DOHH2 (cell line): ENCODE data around the gene FIBP.
A peak's percentile ranks its signal among the peaks of the same experiment; 100 is the strongest.

Source experiments
- H3F3A ChIP-seq: fragments of 200-600 bp; sonication (generic), shearing (Covaris generic); 2 replicates; pipeline ENCODE4 v1.6.0; 2016; ENCODE audit warnings: antibody characterized with exemption, mild to moderate bottlenecking; ENCODE audit not compliant: control insufficient read depth, insufficient read depth
- H3K27ac ChIP-seq: fragments of 200-600 bp; sonication (generic); 2 replicates; pipeline ENCODE4 v1.5.1; 2014; ENCODE audit warnings: low read depth, mild to moderate bottlenecking, low read length, moderate library complexity
- H3K27me3 ChIP-seq: fragments of 200-600 bp; sonication (generic); 2 replicates; pipeline ENCODE4 v1.6.1; 2014; ENCODE audit warnings: mild to moderate bottlenecking, low read length, mixed read lengths; ENCODE audit not compliant: control insufficient read depth
- H3K36me3 ChIP-seq: fragments of 200-600 bp; sonication (generic); 2 replicates; pipeline ENCODE4 v1.6.1; 2014; ENCODE audit warnings: mild to moderate bottlenecking, low read length, moderate library complexity, mixed read lengths; ENCODE audit not compliant: control insufficient read depth
- H3K4me1 ChIP-seq: fragments of 200-600 bp; sonication (generic); 2 replicates; pipeline ENCODE4 v1.6.1; 2014; ENCODE audit warnings: mild to moderate bottlenecking, low read length, mixed read lengths; ENCODE audit not compliant: control insufficient read depth
- H3K4me2 ChIP-seq: fragments of 200-600 bp; sonication (generic); 2 replicates; pipeline ENCODE4 v1.6.0; 2014; ENCODE audit warnings: mild to moderate bottlenecking, low read length, moderate library complexity
- H3K4me3 ChIP-seq: fragments of 200-600 bp; sonication (generic); 2 replicates; pipeline ENCODE4 v1.5.1; 2014; ENCODE audit warnings: mild to moderate bottlenecking, low read length, mixed read lengths
- H3K79me2 ChIP-seq: fragments of 200-600 bp; sonication (generic); 2 replicates; pipeline ENCODE4 v1.6.1; 2014; ENCODE audit warnings: mild to moderate bottlenecking, low read length, mixed read lengths; ENCODE audit not compliant: control insufficient read depth
- H3K9me2 ChIP-seq: fragments of 200-600 bp; sonication (generic); replicated peaks from 2 replicates; pipeline ENCODE4 v1.6.1; 2014; ENCODE audit warnings: mild to moderate bottlenecking, low read length, mixed read lengths; ENCODE audit not compliant: control insufficient read depth
- H3K9me3 ChIP-seq: fragments of 200-600 bp; sonication (generic); 2 replicates; pipeline ENCODE4 v1.6.1; 2014; ENCODE audit warnings: antibody characterized with exemption, low read length, mixed read lengths; ENCODE audit not compliant: control insufficient read depth, insufficient read depth
- H4K20me1 ChIP-seq: fragments of 200-600 bp; sonication (generic); 2 replicates; pipeline ENCODE4 v1.6.0; 2014; ENCODE audit warnings: low read depth, mild to moderate bottlenecking, antibody characterized with exemption, low read length, moderate library complexity; ENCODE audit not compliant: control insufficient read depth, insufficient read depth
- CTCF ChIP-seq: fragments of 200-600 bp; sonication (generic); IDR thresholded peaks from one replicate; pipeline ENCODE4 v1.5.1; 2014; ENCODE audit warnings: antibody characterized with exemption, mild to moderate bottlenecking, low read depth, low read length; ENCODE audit not compliant: poor library complexity, severe bottlenecking
- EZH2phosphoT487 ChIP-seq: fragments of 200-600 bp; sonication (generic); IDR thresholded peaks from 2 replicates; pipeline ENCODE4 v1.6.1; 2017; ENCODE audit warnings: borderline replicate concordance, mild to moderate bottlenecking, antibody characterized with exemption, low read length, moderate library complexity, mixed read lengths

Gene FIBP

GRCh38 chr11:65921033-65921555 is 32.8 kb upstream of the FIBP start:
- Histone ChIP-seq H3K4me2 (no peak overlapping the region), H3K27me3 (no peaks in the 10 kb centered on the region), H3K9me2 (no peaks in the 10 kb centered on the region), H3K4me3 (no peak overlapping the region), H3F3A (no peaks in the 10 kb centered on the region), H3K4me1 (peaks cover 23% of the 10 kb centered on the region), H3K36me3 (peaks cover 4% of the 10 kb centered on the region; the same call in 1 of the 2 replicates), H3K79me2 (peaks cover 22% of the 10 kb centered on the region), H3K27ac (no peak overlapping the region), H4K20me1 (no peaks in the 10 kb centered on the region), H3K9me3 (no peaks in the 10 kb centered on the region)
- TF ChIP-seq CTCF (no peak), EZH2phosphoT487 (no peak)

GRCh38 chr11:65920372-65920802 is 32.1 kb upstream of the FIBP start:
- peak overlapping the region; percentile 82 for H3K4me3 ChIP-seq
- H4K20me1 ChIP-seq, result no peaks in the 10 kb centered on the region
- H3K4me1 ChIP-seq, result peaks cover 23% of the 10 kb centered on the region
- no peaks in the 10 kb centered on the region for H3F3A ChIP-seq
- no peaks in the 10 kb centered on the region for H3K9me2 ChIP-seq
- no peak for TF ChIP-seq CTCF
- no peak for TF ChIP-seq EZH2phosphoT487
- H3K36me3 ChIP-seq, result peaks cover 4% of the 10 kb centered on the region; the same call in 1 of the 2 replicates
- no peak overlapping the region for H3K27ac ChIP-seq
- peaks cover 22% of the 10 kb centered on the region for H3K79me2 ChIP-seq
- H3K9me3 ChIP-seq, result no peaks in the 10 kb centered on the region
- no peaks in the 10 kb centered on the region for H3K27me3 ChIP-seq
- H3K4me2 ChIP-seq, result peak overlapping the region; percentile 77

GRCh38 chr11:65919573-65920371 is 31.5 kb upstream of the FIBP start:
- Histone ChIP-seq H3K4me3 (peak overlapping the region; percentile 82), H3K9me2 (no peaks in the 10 kb centered on the region), H3K36me3 (peaks cover 4% of the 10 kb centered on the region; the same call in 1 of the 2 replicates), H3K27ac (no peak overlapping the region), H3F3A (no peaks in the 10 kb centered on the region), H3K4me2 (peak overlapping the region; percentile 77), H4K20me1 (no peaks in the 10 kb centered on the region), H3K27me3 (no peaks in the 10 kb centered on the region), H3K9me3 (no peaks in the 10 kb centered on the region), H3K4me1 (peaks cover 23% of the 10 kb centered on the region), H3K79me2 (peaks cover 22% of the 10 kb centered on the region)
- TF ChIP-seq EZH2phosphoT487 (no peak), CTCF (no peak)
